DOHH2 (cell line): ENCODE data around the gene ELP2.

Source experiments
- H3F3A ChIP-seq: fragments of 200-600 bp; sonication (generic), shearing (Covaris generic); 2 replicates; pipeline ENCODE4 v1.6.0; 2016; ENCODE audit warnings: antibody characterized with exemption, mild to moderate bottlenecking; ENCODE audit not compliant: control insufficient read depth, insufficient read depth
- H3K27ac ChIP-seq: fragments of 200-600 bp; sonication (generic); 2 replicates; pipeline ENCODE4 v1.5.1; 2014; ENCODE audit warnings: low read depth, mild to moderate bottlenecking, low read length, moderate library complexity
- H3K27me3 ChIP-seq: fragments of 200-600 bp; sonication (generic); 2 replicates; pipeline ENCODE4 v1.6.1; 2014; ENCODE audit warnings: mild to moderate bottlenecking, low read length, mixed read lengths; ENCODE audit not compliant: control insufficient read depth
- H3K36me3 ChIP-seq: fragments of 200-600 bp; sonication (generic); 2 replicates; pipeline ENCODE4 v1.6.1; 2014; ENCODE audit warnings: mild to moderate bottlenecking, low read length, moderate library complexity, mixed read lengths; ENCODE audit not compliant: control insufficient read depth
- H3K4me1 ChIP-seq: fragments of 200-600 bp; sonication (generic); 2 replicates; pipeline ENCODE4 v1.6.1; 2014; ENCODE audit warnings: mild to moderate bottlenecking, low read length, mixed read lengths; ENCODE audit not compliant: control insufficient read depth
- H3K4me2 ChIP-seq: fragments of 200-600 bp; sonication (generic); 2 replicates; pipeline ENCODE4 v1.6.0; 2014; ENCODE audit warnings: mild to moderate bottlenecking, low read length, moderate library complexity
- H3K4me3 ChIP-seq: fragments of 200-600 bp; sonication (generic); 2 replicates; pipeline ENCODE4 v1.5.1; 2014; ENCODE audit warnings: mild to moderate bottlenecking, low read length, mixed read lengths
- H3K79me2 ChIP-seq: fragments of 200-600 bp; sonication (generic); 2 replicates; pipeline ENCODE4 v1.6.1; 2014; ENCODE audit warnings: mild to moderate bottlenecking, low read length, mixed read lengths; ENCODE audit not compliant: control insufficient read depth
- H3K9me2 ChIP-seq: fragments of 200-600 bp; sonication (generic); replicated peaks from 2 replicates; pipeline ENCODE4 v1.6.1; 2014; ENCODE audit warnings: mild to moderate bottlenecking, low read length, mixed read lengths; ENCODE audit not compliant: control insufficient read depth
- H3K9me3 ChIP-seq: fragments of 200-600 bp; sonication (generic); 2 replicates; pipeline ENCODE4 v1.6.1; 2014; ENCODE audit warnings: antibody characterized with exemption, low read length, mixed read lengths; ENCODE audit not compliant: control insufficient read depth, insufficient read depth
- H4K20me1 ChIP-seq: fragments of 200-600 bp; sonication (generic); 2 replicates; pipeline ENCODE4 v1.6.0; 2014; ENCODE audit warnings: low read depth, mild to moderate bottlenecking, antibody characterized with exemption, low read length, moderate library complexity; ENCODE audit not compliant: control insufficient read depth, insufficient read depth
- EZH2phosphoT487 ChIP-seq: fragments of 200-600 bp; sonication (generic); IDR thresholded peaks from 2 replicates; pipeline ENCODE4 v1.6.1; 2017; ENCODE audit warnings: borderline replicate concordance, mild to moderate bottlenecking, antibody characterized with exemption, low read length, moderate library complexity, mixed read lengths
- TF ChIP-seq, protein P1 (sequence below): fragments of 200-600 bp; sonication (generic); IDR thresholded peaks from one replicate; pipeline ENCODE4 v1.5.1; 2014; ENCODE audit warnings: antibody characterized with exemption, mild to moderate bottlenecking, low read depth, low read length; ENCODE audit not compliant: poor library complexity, severe bottlenecking

ELP2 gene

GRCh38 chr18:36158266-36158867 is 28.7 kb downstream of the ELP2 start:
- Histone ChIP-seq H3K9me3 (no peaks in the 10 kb centered on the region), H3K4me3 (no peak overlapping the region), H3K27me3 (no peaks in the 10 kb centered on the region), H3K4me1 (no peaks in the 10 kb centered on the region), H4K20me1 (no peaks in the 10 kb centered on the region), H3F3A (no peaks in the 10 kb centered on the region), H3K27ac (no peak overlapping the region), H3K9me2 (no peaks in the 10 kb centered on the region), H3K36me3 (peaks cover 92% of the 10 kb centered on the region), H3K79me2 (no peaks in the 10 kb centered on the region), H3K4me2 (no peak overlapping the region)
- TF ChIP-seq, protein P1, sequence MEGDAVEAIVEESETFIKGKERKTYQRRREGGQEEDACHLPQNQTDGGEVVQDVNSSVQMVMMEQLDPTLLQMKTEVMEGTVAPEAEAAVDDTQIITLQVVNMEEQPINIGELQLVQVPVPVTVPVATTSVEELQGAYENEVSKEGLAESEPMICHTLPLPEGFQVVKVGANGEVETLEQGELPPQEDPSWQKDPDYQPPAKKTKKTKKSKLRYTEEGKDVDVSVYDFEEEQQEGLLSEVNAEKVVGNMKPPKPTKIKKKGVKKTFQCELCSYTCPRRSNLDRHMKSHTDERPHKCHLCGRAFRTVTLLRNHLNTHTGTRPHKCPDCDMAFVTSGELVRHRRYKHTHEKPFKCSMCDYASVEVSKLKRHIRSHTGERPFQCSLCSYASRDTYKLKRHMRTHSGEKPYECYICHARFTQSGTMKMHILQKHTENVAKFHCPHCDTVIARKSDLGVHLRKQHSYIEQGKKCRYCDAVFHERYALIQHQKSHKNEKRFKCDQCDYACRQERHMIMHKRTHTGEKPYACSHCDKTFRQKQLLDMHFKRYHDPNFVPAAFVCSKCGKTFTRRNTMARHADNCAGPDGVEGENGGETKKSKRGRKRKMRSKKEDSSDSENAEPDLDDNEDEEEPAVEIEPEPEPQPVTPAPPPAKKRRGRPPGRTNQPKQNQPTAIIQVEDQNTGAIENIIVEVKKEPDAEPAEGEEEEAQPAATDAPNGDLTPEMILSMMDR = no peak
- no peak for TF ChIP-seq EZH2phosphoT487

DNA sequence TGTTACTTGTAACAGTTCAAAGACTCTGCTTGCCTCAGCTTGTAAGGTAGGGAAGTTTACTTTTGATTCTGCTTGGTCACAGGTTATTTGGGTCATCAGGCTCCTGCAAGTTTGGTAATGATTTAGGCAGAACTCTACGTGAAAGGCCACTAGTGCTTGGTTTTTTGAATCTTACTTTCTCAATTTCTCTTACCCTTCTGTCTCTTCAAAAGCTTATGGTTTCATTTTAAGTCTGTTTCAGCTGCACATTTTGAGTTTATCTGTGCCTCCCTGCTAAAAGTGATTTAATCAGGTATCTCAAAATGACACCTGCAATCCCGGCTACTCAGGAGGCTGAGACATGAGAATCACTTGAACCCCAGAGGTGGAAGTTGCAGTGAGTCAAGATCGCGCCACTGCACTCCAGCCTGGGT is 31.3 kb downstream of the ELP2 start:
- no peaks in the 10 kb centered on the region for H3K27me3 ChIP-seq
- no peaks in the 10 kb centered on the region for H3F3A ChIP-seq
- no peaks in the 10 kb centered on the region for H3K9me3 ChIP-seq
- no peaks in the 10 kb centered on the region for H4K20me1 ChIP-seq
- no peaks in the 10 kb centered on the region for H3K9me2 ChIP-seq
- TF ChIP-seq, protein P1 = no peak
- no peak for TF ChIP-seq EZH2phosphoT487
- H3K4me2 ChIP-seq = no peak overlapping the region
- no peak overlapping the region for H3K4me3 ChIP-seq
- H3K4me1 ChIP-seq = no peaks in the 10 kb centered on the region
- no peak overlapping the region for H3K27ac ChIP-seq
- peaks cover 90% of the 10 kb centered on the region for H3K36me3 ChIP-seq
- no peaks in the 10 kb centered on the region for H3K79me2 ChIP-seq

DNA sequence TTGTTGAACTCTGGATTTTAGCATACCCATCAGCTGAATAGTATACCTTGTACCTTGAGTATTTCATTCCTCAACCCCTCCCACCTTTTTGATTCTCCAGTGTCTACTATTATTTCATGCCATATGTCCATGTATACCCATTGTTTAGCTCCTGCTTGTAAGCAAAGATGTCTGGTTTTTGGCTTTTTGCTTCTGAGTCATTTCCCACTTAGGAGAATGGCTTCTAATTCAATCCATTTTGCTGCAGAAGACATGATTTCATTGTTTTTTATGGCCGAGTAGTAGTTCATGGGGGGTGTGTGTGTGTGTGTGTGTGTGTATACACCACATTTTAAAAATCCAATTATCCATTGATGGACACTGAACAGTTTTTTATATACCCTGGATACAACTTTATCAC is 33.3 kb downstream of the ELP2 start:
- Histone ChIP-seq H3K36me3 (peaks cover 82% of the 10 kb centered on the region), H3K79me2 (no peaks in the 10 kb centered on the region), H3K4me2 (no peak overlapping the region), H3K27me3 (no peaks in the 10 kb centered on the region), H3F3A (no peaks in the 10 kb centered on the region), H4K20me1 (no peaks in the 10 kb centered on the region), H3K9me2 (no peaks in the 10 kb centered on the region), H3K9me3 (no peaks in the 10 kb centered on the region), H3K4me3 (no peak overlapping the region), H3K4me1 (no peaks in the 10 kb centered on the region), H3K27ac (no peak overlapping the region)
- TF ChIP-seq EZH2phosphoT487 = no peak
- TF ChIP-seq, protein P1 = no peak
